Right lobe of liver (tissue), 6 donors: ENCODE data around the gene AMBRA1. TPM values are rescaled to one million over a fixed set of nuclear protein-coding genes. Genes with fewer than 3 reads are reported as not detected.

Experiments
- ATAC-seq, 4 donors: fragments of 200-7000 bp; cut with Tn5 transposase; one replicate each; pipeline ENCODE4 v1.9.1; 2020; ENCODE audit warnings: mild to moderate bottlenecking in 4 of 4, moderate library complexity in 4 of 4
- DNase-seq, 3 donors: peaks; one replicate each; pipeline ENCODE4 v3.0.0-alpha.2; 2020
- H3K27ac ChIP-seq, 3 donors: fragments of 200-600 bp; one replicate each; pipeline ENCODE4 v1.8.0; 2022
- H3K27me3 ChIP-seq, 2 donors: fragments of 200-600 bp; one replicate each; pipeline ENCODE4 v1.8.0; 2022
- H3K36me3 ChIP-seq, 4 donors: fragments of 200-600 bp; sonication (generic) in 1 of 4; one replicate each; pipeline versions ENCODE4 v1.5.1 to v1.8.0; 2017 to 2022; ENCODE audit warnings: control low read depth in 1 of 4
- H3K4me1 ChIP-seq, 4 donors: fragments of 200-600 bp; sonication (generic) in 1 of 4; one replicate each; pipeline versions ENCODE4 v1.5.1 to v1.8.0; 2017 to 2022; ENCODE audit warnings: control low read depth in 1 of 4
- H3K4me3 ChIP-seq, 3 donors: fragments of 200-600 bp; one replicate each; pipeline ENCODE4 v1.8.0; 2022
- H3K9me3 ChIP-seq, 4 donors: fragments of 200-600 bp; sonication (generic) in 1 of 4; one replicate each; pipeline versions ENCODE4 v1.5.1 to v1.8.0; 2017 to 2022; ENCODE audit warnings: control low read depth in 1 of 4
- CTCF ChIP-seq, 4 donors: fragments of 200-600 bp in 3 of 4; fragments of 450-650 bp in 1 of 4; IDR thresholded peaks; one replicate each; pipeline versions ENCODE4 v1.5.1 to v1.8.0; 2016 to 2022; ENCODE audit warnings: antibody characterized with exemption in 4 of 4, mild to moderate bottlenecking in 2 of 4
- POLR2A ChIP-seq: fragments of 450-650 bp; IDR thresholded peaks from one replicate; pipeline ENCODE4 v1.6.1; 2017; ENCODE audit warnings: antibody characterized with exemption, mild to moderate bottlenecking
- WGBS: methylation state at CpG from one replicate; pipeline ENCODE4 v1.1.6; 2018; ENCODE audit warnings: low coverage, low lambda C conversion rate; ENCODE audit not compliant: insufficient coverage; ENCODE audit errors: missing lambda C conversion rate; 5-methylcytosine and 5-hydroxymethylcytosine counted together
- intact Hi-C, 2 donors: fragments of 100-400 bp; cut with DNase I; formaldehyde crosslinking; loops; one replicate each; pipeline versions ENCODE4 v1.11.2 to v1.14.1; 2022
- total RNA-seq, 6 experiments: library from RNA; depleted of rRNA in 2 of 6; stranded (reverse); fragments of >200 nt in 2 of 6; fragmentation: NEBNext Ultra II Directional in 3 of 6; extraction: Animal tissue kit (Norgen Biotek cat#: 25700) in 3 of 6; gene quantifications; one replicate each; pipeline versions ENCODE4 v1.1.0 to v1.2.4, GENCODE V29; 2016 to 2023
- donor health status: DM: no; HTN: yes; CAD: no.
- donor health status: DM: no; HTN: no; CAD: no.
- donor health status: DM: no; HTN: no; CAD: no.
- donor health status: DM: no; HTN: yes; CAD: no.
- donor health status: DM: no; HTN: yes; CAD: no.

The AMBRA1 gene
- total RNA-seq, 6 experiments from 2014 or later: 11.0 to 15.7 (median 13.6) TPM

GRCh38 chr11:46540807-46541206 is 53.0 kb downstream of the AMBRA1 start:
- DNase-seq: no peak
- WGBS: 96% methylated on average over 2 of the region's 4 CpGs
- intact Hi-C loops: no loop called here
- Histone ChIP-seq H3K36me3 (peaks cover 5 to 48% (median 18%) of the 10 kb centered on the region in 4 donors), H3K27ac (no peak overlapping the region), H3K27me3 (no peaks in the 10 kb centered on the region), H3K4me1 (peaks cover 0 to 5% (median 0%) of the 10 kb centered on the region in 4 donors), H3K9me3 (no peaks in the 10 kb centered on the region), H3K4me3 (no peak overlapping the region)
- TF ChIP-seq CTCF (IDR thresholded peaks at IDR 0.05) (no peak), POLR2A (no peak)
- ATAC-seq: no peak

GRCh38 chr11:46537537-46538295 is 56.1 kb downstream of the AMBRA1 start:
- peaks cover 0 to 5% (median 0%) of the 10 kb centered on the region in 4 donors for H3K4me1 ChIP-seq
- H3K9me3 ChIP-seq: no peaks in the 10 kb centered on the region
- WGBS: 47% methylated on average over 5 of the region's 5 CpGs
- intact Hi-C loops: loop anchor here (10.0 kb wide), 1 partner anchor 153 kb away; the partner anchor contains the start of gene MDK (in 2 of the 2)
- peaks cover 0 to 22% (median 8%) of the 10 kb centered on the region in 4 donors for H3K36me3 ChIP-seq
- H3K27me3 ChIP-seq: no peaks in the 10 kb centered on the region
- no peak overlapping the region for H3K4me3 ChIP-seq
- ATAC-seq (peak; percentile 92 to 97 (median 94)), DNase-seq (peak in 2 of 3 donors; percentile 42 to 66)
- H3K27ac ChIP-seq: no peak overlapping the region
- TF ChIP-seq POLR2A: no peak
- TF ChIP-seq CTCF (IDR thresholded peaks at IDR 0.05): peak; percentile 86 to 95 (median 92)

- peak in 2 of 4 donors; percentile 10 to 23 for TF ChIP-seq CTCF (IDR thresholded peaks at IDR 0.05)
- no peak for TF ChIP-seq POLR2A
- intact Hi-C loops: loop anchor here (10.0 kb wide), 1 partner anchor 152 kb away; the partner anchor contains the start of gene MDK (in 2 of the 2)
- DNase-seq: no peak
These were observed 56.7 kb downstream of the AMBRA1 start for GRCh38 chr11:46537121-46537520.

GRCh38 chr11:46535688-46536087 is 58.1 kb downstream of the AMBRA1 start:
- WGBS: 79% methylated on average over 3 of the region's 4 CpGs
- Histone ChIP-seq H3K9me3 (no peaks in the 10 kb centered on the region), H3K4me3 (no peak overlapping the region), H3K4me1 (peaks cover 0 to 5% (median 0%) of the 10 kb centered on the region in 4 donors), H3K27me3 (no peaks in the 10 kb centered on the region), H3K36me3 (peaks cover 0 to 2% (median 0%) of the 10 kb centered on the region in 4 donors), H3K27ac (no peak overlapping the region)
- TF ChIP-seq CTCF (IDR thresholded peaks at IDR 0.05): no peak
- TF ChIP-seq POLR2A: no peak
- no peak for DNase-seq
- intact Hi-C loops: loop anchor here (10.0 kb wide), 1 partner anchor 151 kb away; the partner anchor contains the start of gene MDK (in 2 of the 2)
- no peak for ATAC-seq

More at GRCh38 chr11:46537121-46537520, 56.7 kb downstream of the AMBRA1 start:
- H3K9me3 ChIP-seq: no peaks in the 10 kb centered on the region
- peaks cover 0 to 5% (median 0%) of the 10 kb centered on the region in 4 donors for H3K4me1 ChIP-seq
- no peak overlapping the region for H3K4me3 ChIP-seq
- 64% methylated on average over 2 of the region's 2 CpGs for WGBS
- no peak for ATAC-seq
- no peaks in the 10 kb centered on the region for H3K27me3 ChIP-seq
- peaks cover 0 to 16% (median 4%) of the 10 kb centered on the region in 4 donors for H3K36me3 ChIP-seq
- H3K27ac ChIP-seq: no peak overlapping the region
